NCI-H1092 (cell line): ENCODE data around the gene IL12A.

Source experiments
- DNase-seq: peaks from one replicate; lab custom pipeline; 2025; lab: John Stamatoyannopoulos, UW

The IL12A gene

GRCh38 chr3:160027541-160028195 is 39.0 kb downstream of the IL12A start:
- no peak for DNase-seq

- no peak for DNase-seq
These were observed 47.1 kb downstream of the IL12A start for GRCh38 chr3:160035757-160036156.

GRCh38 chr3:160038862-160039562 is 50.4 kb downstream of the IL12A start:
- DNase-seq, result peak; percentile 9

DNA sequence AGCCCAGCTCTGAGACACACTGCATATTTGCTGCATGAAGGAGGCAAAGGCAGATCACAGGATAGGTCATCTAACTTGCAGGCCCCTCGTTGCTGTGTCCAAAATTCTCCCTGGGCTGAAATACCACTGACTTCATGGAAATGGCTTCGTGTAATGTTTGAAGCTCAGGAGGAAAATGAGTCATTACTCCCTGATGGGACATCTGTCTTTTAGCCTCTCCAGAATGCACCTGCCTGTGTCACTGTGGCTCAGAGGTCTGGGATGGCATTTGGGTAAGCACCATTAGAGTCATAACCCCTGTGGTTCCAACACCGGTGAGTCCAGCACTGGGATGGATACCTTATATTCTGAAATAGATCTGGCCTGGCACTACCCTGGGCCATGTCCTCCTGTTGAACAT is 51.5 kb downstream of the IL12A start:
- DNase-seq, result no peak

DNA sequence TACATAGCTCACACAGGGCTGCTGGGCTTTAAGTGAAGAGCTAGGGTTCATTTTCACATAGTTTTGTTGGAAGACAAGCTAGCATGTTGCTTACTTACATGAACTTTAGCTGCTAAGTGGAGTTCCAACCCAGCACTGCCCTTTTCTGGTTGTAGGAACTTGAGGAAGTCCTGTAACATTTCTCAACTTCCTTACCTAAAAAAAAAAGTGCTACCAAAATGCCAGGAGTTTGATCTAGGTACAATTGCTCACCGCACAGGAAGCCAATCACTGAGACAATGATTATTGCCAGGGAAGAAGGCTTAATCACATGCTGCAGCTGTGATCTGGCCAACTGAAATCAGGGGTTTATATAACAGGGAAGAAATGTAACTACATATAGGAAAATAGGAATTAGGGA is 52.8 kb downstream of the IL12A start:
- DNase-seq, result no peak

DNA sequence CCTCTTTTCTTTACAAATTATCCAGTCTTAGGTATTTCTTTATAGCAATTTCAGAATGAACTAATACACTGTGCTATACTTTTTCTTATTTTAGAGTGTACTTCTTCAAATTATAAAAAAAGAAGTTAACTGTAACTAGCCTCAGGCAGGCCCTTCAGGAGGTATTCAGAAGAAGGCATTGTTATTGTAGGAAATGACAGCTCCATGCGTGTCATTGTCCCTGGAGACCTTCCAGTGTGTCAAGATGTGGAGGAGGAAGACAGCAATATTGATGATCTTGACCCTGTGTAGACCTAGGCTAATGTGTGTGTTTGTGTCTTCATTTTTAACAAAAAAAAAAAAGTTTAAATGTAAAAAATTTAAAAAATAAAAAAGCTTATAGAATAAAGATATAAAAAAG is 55.5 kb downstream of the IL12A start:
- no peak for DNase-seq
